Fibroblast of skin of back (primary cell): ENCODE results near the gene XYLT2.

Experiments
- DNase-seq: peaks from one replicate; pipeline ENCODE4 v3.0.0-alpha.2; 2013

XYLT2 gene

DNA sequence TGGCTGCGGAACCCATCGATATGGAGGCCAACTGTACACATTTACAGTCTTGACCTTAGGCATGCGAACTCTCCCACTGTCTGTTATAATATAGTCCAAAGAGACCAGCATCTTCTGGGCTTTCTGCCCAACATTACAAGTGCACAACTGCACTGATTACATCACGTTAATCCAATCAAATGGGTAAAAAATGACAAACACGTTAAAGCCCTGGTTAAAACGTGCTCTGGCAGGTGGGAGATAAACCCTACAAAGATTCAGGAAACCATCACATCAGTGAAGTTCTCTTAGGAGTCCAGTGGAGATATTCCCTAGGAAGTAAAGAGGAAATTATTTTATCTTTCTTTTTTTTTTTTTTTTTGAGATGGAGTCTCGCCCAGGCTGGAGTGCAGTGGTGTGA lies 23.7 kb upstream of the XYLT2 start:
- no peak for DNase-seq

DNA sequence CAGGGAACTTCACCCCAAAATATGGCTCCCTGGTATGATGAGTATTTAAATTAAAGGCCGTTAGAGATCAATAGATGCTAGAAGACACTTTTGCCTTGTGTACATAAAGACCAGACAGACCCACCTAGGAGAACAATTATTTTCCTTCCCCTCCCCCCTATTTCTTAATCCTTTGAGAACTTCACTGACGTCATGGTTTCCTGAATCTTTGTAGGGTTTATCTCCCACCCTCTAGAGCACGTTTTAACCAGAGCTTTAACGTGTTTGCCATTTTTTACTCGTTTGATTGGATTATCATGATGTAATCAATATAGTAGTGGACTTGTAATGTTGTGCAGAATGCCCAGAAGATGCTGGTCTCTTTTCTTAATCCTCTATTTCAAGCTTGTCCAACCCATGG lies 22.9 kb upstream of the XYLT2 start:
- no peak for DNase-seq

DNA sequence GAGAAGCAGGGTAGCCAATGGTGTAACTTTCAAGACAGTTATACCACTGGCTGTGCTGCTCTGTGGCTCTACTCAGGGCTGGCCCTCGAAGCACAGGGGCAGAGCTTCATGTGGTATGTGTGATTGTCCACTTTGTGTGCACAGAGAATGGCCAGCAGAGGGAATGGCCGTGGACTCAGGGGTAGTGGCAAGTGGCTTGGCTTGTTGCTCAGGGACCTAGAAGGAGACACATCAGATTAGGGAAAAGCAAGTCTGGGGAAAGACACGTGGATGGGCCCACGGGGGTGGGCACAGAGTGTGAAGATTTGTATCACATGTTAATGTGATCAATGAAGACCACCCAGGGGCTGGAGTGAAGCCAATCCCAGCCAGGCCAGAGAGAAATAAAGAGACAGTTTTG lies 20.0 kb upstream of the XYLT2 start:
- DNase-seq, result no peak

DNA sequence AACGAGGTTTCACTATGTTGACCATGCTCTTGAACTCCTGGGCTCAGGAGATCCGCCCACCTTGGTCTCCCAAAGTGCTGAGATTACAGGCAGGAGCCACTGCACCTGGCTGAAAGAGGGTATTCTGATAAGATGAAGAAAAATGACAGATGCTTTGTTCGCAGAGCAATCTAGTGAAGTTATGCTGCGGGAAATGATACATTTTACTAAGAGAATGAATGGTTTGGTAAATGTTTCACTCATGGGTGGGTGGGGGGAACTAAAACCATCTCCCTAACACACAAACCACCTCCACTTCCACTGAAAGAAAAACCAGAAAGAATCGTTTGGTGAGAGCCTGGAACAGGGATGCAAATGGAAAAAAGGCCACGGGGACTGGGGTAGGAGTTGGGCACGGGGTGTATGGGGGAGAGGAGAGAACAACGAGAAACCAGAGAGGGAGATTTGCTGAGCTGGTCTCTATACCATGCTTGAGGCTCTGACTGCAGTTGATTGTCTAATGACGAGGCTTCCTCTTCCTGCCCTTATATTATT lies 19.0 kb upstream of the XYLT2 start:
- no peak for DNase-seq

DNA sequence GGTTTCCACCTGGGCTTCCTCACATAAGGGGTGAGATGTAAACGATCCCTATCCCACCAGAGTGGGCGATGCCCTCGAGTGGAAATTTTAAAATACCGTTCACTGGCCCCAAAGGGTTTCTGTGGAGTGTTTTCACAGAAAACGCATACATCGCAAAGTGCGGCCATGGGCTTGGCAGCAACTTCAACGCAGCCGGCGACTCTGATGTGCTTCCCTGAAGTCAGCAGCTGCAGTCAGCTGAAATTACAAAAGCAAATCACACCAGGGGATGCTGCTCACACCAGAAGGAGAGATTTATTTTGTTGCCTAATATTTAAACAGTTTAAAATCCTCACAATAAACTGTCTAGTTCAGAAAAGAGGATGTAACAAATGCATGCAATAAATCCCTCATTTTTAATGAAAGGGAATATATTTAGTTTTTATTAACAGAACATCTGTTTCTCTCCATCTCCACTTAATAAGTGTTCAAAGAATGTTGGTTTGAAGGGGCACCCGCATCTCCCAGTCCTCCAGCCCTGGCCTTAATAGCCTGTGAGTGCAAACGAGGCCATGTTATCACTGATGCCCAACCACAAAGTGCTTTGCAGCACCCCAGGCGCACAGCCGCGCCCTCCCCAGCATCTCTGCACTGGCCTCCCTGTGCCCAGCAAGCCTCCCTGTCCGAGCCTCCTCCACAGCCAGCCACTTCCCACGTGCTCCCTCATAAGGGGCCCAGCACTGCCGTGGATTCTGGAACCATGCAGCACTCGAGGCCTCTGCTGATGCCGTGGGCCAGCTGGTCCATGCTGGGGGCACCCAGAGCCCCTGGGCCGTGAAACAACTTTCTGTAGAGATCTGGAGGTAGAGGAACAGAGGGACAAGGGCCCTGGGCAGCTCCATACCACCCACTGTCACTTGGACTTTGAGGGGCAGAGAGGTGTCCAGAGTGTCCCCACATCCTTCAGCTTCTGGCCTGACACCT lies 17.3 kb upstream of the XYLT2 start:
- no peak for DNase-seq

DNA sequence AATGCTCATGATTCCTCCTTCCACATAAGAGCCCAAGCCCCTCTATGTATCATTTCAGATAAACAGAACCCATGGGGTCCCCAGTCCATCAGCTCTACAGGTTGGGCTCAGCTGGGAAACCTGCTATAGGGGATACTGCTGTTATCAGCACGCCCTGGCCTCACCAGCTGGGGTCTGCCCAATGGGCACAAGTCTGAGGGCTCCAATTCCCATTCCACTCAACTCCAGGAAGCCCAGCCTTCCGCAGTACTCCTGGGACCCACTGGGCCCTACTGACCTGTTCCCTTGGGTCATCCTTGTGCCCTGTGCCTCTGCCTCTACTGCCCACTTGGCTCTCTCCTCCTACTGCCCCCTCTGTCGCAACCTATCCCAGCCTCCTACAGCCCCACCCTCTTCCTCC lies 16.2 kb upstream of the XYLT2 start:
- DNase-seq, result no peak

DNA sequence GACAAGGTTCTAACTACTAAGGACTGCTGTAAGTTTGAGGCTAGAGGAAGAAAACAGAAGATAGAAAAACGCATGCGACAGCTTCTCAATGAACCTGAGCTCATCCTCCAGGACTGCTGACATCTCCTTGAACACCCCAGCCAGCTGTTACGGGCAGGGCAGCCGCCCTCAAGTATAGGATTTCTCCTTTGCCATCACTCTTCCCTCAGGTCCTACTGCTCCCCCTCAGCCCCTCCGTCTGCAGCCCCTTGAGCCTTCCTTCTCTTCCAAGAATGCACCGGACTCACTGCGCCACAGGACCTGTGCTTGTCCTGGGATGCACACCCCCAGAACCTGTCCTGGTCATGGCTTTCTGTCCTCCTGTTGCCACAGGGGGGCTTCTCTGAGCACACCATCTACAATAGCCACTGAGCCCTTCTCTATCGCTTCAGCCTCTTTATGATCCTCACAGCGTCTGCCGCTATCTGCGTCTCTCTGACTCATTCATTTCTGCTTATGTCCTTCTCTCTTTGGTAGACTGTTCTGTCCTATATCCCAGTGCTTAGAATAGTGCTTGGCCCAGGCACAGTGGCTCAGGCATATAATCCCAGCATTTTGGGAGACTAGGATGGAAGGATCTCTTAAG lies 15.7 kb upstream of the XYLT2 start:
- no peak for DNase-seq

DNA sequence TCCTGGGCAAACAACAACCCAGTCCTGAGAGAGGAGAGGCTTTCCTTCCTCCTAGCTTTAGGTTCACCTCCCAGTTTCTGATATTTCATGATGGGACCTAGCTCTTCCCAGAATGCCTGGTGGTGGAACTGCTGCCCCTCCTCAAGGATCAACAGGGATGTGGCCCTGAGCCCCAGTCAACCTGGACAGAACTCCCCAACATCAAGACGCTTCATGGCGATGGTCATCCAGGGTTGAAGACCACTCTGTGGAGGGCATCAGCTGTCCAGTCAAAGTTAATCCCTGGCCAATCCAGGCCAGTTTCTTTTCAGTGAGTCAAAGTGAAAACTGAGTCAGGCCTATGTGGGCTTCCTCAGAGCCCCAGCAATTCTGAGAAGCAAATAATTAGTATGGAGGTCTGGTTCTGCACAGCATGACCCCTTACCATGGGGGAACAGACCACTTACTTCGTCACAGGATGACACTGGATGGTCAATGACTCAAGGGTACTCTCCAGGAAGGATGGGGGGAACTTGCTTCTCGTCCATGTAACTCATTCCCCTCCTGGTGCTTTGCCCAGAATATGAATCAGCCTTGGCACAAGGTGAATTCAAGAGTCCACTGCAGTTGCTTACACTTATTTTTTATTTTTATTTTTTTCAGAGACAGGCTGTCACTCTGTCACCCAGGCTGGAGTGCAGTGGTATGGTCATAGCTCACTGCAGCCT lies 14.7 kb upstream of the XYLT2 start:
- peak; percentile 57 for DNase-seq

DNA sequence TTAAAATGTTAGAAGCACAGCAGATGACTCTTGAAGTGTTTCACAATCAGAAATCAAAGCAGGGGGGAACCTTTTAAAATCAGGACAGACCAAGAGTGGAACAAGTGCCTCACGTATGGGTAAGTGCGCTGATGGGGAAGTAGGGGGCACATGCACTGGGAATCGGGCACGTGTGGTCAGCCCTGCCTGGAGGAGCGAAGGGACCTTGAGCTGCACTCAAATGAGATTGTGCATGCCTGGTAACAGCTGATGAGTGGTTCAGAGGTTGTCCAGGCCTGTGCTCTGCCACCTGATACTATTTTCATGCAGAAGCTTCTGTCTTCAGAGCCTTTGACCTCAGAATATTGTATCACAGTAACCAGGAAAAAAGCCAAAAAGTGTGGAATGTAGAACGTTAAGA lies 13.7 kb upstream of the XYLT2 start:
- DNase-seq, result no peak

DNA sequence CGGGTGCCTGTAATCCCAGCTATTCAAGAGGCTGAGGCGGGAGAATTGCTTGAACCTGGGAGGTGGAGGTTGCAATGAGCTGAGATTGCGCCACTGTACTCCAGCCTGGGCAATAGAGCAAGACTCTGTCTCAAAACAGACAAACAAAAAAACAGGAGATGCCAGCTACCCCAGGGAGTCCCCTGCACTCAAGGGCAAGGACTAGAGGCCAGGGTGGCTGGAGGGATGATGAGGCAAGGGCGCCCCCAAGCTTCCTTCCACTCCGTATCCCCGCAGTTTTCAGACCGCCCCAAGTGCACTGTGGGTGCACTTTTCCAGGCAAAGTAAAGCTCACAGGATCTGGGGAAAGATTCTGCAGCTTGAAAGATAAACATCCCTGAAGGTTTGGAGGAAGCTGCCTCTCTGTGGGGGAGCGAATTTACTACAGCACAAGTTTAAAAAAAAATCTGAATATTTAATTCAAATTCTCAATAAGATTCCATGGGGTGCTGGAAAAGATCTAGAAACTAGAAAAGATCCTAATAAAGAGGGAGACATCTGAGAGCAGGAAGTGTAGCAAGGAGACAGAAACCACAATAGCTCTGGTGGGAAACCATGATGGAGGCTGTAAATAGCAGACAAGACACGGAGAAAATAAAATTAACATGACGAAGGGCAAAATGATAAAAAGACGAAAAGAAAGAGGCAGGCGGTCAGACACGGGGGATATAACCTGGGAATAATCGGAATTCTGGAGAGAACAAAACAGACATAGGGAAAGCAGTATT lies 12.5 kb upstream of the XYLT2 start:
- DNase-seq, result peak; percentile 23

DNA sequence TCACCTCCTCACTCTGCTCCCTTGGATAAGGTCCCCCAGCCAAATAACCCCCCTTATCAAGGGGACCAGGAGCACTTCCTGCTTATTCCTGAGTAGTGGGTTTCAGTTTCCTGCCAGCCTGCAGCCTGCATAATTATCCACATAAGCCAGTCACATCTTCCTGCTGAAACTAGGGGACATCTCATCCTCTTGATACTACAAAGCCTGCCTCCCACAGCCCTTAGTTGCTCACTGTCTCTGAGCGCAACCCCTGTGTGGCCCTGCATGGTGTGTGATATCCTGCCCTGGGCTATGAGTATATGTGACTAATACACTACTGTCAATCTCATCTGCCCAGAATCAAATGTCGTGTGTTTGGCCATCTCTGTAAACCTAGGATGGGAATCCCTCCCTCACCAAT lies 8.0 kb upstream of the XYLT2 start:
- no peak for DNase-seq

DNA sequence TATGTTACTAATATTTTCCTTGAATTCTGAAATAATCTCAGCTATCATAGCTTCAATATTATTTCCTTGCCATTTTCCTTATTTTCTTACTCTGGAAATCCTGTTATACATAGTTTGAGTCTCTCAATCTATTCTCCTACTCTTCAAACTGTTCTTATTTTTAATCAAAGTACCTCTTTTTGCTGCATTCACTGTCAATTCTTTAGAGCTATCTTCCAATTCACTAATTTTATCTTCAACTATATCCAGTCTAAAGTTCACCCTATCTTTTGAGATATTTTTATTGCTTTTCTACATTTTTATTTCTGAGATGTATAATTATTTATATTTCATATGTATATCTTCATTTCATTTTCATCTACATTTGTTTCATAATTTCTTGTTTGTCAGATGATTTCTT lies 7.3 kb upstream of the XYLT2 start:
- DNase-seq, result no peak

DNA sequence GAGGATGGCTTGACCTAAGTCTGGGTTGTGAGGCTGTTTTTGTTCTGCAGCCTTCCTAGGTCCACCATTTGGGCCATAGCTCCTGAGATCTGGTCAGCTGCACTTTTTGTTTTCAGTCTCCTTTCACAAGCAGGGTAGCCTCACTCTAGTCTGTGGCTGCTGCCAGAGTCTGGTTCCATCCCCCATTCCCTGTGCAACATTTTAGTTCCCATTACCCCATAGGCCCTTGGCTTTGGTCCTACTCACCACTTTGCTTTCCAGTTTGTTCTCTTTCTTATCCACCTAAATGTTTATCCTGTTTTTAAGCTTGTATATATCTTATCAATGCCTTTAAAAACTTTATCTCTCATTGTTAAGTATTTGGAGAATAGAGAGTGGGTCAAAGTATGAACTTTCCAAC lies 6.5 kb upstream of the XYLT2 start:
- no peak for DNase-seq

DNA sequence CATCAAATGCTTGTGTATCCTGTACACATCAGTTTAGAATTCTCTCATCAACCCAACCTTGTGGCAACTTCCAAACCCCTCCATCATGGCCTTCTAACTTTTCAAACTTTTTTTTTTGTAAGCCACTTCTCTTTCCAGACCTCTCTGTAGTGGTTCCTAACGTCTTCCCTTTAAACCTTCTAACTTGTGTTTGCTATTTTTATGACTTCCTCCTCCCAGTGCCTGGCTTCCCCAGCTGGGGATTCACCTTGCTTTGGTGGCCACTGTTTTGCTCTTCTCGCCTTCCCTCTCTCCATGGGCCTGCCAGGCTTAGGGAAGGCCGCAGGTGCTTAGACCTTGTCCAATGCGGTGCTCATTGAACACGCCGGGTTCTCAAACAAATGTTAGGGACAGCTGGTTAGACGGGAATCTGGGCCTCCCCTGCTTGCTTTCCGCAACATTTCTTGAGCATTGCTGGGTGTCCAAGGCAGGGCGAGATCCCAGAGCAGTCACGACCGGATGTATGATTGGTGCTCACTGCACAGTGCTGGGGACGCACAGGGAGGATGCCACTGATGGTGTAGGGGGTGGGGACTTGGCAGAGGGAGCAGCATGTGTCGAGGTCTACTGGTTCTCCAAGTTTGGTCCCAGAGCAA lies 1.1 kb upstream of the XYLT2 start:
- DNase-seq, result no peak

DNA sequence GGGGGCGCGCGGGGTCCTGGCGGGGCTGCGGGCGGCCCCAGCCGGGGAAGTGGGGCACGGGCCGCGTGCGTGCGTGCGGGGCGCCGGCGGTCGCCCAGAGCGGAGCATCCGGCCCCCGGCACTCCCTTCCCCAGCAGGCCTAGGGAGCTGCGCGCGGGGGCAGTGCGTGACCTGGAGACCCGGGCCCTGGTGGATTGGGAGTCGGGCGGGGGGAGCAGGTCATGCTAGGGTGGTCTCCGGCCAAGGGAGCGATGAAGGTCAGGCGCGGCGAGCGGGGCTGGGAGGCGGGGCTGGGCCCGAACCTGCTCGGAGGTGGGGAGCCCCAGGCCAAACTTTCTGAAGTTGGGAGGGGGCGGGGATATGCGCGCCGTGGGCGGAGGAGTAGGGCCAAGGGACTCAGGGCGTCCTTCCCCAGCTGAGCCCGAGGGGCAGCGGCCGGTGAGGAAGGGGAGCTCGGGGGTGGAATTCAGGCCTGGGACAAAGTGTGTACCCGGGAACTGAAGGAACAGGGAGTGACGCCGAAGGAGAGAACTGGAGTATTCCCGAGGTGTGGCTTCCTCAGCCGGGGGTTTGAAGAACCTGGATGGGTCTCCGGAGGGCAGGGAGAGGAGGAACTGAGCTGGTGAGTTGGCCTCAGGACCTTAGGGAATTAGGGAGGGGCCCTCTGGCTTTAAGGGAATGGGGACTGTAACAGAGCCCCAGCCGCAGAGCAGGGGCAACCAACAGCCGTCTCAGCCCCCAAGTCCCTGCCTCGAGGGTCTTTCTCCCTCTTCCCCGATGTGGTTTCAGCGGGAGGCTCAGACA lies 589 bp downstream of the XYLT2 start:
- DNase-seq, result peak; percentile 42

DNA sequence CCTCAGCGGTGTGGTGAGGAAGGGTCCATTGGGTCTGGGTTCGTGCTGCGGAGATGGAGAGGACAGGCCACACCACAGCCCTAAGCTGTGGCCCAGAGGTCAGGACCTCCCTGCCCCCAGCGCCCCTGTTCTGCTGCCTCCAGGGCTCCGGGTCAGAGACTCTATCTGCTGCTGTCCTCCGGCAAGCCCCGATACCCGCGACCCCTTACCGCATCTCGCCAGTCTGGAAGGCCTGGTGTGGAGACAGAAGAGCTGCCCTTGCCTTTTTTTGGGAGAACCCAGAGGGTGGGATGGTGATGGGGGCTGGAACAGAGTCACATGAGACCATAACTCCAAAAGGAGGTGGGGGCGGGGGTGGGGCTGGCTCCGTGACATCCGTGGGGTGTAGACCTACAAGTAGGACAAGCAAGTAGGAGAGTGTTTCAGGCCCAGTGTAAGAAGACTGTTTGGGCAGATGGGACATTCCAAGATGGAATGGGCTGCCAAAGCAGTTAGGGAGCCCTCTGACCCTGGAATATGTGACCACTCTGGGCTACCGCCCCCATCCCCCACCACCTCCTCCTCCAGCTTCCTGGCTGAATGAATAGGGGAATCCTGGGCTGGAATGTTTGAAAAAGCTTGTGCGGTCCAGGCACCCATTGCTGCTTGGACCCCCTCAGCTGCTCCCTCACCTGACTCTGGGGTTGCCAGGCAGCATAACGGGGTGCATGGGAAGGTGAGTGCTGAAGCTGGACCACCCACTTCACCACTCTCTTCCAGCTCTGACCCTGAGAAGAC lies 1.4 kb downstream of the XYLT2 start:
- no peak for DNase-seq

DNA sequence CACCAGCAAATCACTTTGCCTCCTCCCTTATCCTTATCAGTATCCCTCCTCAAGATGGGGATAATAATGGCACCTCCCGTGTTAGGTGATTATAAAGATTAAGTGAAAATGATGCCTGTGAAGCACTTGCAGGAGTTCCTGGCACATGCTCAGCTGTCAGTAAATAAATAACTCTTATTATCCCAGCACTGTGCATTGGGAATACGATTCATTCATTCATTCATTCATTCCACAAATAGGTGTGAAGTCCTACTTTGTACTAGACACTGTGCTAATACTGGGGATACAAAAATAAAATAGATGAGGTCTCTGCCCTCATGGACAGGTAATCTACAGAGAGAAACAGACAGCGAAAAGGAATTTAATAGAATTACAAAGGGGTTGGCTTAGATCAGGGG lies 2.0 kb downstream of the XYLT2 start:
- DNase-seq, result no peak

DNA sequence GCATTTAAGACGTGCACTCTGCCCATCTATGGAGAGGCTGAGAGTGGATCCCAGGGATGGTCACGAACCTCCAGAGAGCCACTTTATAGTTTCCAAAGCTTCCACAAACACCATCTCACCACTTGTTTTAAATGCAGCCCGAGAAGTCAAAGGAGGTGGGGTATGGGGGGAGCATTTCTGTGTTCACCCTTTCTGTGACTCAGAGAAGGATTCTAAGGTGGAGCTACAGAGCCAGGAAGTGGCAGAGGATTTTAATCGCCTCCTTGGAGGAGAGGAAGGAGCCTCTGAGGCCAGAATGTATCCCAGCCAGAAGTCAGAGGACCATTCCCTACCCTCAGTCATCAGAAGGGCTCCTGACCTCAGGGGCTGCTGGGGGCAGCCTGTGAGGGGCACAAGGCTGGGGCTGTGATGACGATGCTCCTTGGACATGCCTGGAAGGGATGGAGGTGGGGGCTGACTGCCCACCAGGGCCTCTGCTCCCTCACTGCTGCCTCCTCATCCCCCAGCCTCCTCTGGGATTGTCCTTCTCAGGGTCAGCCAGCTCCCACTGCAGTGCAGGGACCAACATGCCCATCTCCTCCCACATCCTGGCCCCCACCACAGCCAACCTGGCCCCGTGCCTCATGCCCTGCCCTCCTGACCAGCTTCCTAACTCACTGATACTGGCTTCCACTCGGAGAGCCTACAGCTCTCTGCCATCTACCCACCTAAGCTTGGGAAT lies 2.8 kb downstream of the XYLT2 start:
- DNase-seq, result peak; percentile 56

DNA sequence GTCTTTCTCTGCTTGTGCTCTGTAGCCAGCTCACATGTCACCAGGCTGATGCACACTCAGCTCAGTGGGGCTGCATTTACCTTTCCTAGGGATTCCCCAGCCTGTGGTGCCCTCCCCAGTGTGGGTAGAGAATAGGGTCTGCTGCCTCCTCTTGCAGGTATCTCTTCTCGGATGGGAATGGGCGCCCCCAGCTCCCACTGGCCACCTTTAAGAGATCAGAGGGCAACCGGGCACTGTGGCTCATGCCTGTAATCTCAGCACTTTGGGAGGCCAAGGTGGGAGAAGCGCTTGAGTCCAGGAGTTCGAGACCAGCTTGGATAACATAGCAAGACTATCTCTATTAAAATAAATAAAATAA lies 3.3 kb downstream of the XYLT2 start:
- no peak for DNase-seq

DNA sequence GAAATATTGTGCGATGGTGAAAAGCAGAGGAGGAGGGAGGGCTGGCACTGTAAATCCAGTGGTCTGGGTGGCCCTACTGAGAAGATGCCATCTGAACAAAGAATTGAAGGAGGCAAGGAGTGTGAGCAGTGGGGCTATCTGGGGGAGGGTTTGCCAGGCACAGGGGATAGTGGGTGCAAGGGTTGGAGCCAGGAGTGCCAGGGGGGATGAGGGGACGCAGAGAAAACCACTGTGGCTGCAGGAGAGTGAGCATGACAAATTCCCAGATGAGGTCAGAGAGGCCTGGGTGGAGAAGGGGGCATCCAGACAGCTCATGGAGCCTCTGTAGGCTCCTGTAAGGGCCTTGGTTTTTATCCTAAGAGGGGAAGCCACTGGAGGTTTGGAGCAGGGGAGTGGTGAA lies 4.8 kb downstream of the XYLT2 start:
- no peak for DNase-seq
